Loucy (cell line): Measurements from ENCODE around the gene ROBO4.

Experiments used
- H2AFZ ChIP-seq: fragments of 200-600 bp; sonication (generic); 2 replicates; pipeline ENCODE4 v1.6.0; 2016; ENCODE audit warnings: antibody characterized with exemption, mild to moderate bottlenecking, low read length, moderate library complexity
- H3F3A ChIP-seq: fragments of 200-600 bp; 2 replicates; pipeline ENCODE4 v1.6.0; 2016; ENCODE audit warnings: antibody characterized with exemption, low read depth, mild to moderate bottlenecking
- H3K27me3 ChIP-seq: fragments of 200-600 bp; sonication (generic); 2 replicates; pipeline ENCODE4 v1.6.1; 2014; ENCODE audit warnings: low read length, mild to moderate bottlenecking; ENCODE audit not compliant: insufficient read depth, poor library complexity, severe bottlenecking
- H3K36me3 ChIP-seq: fragments of 200-600 bp; sonication (generic); 2 replicates; pipeline ENCODE4 v1.6.1; 2016; ENCODE audit warnings: low read length; ENCODE audit not compliant: insufficient read depth
- H3K4me1 ChIP-seq: fragments of 200-600 bp; sonication (generic); 2 replicates; pipeline ENCODE4 v1.5.1; 2014; ENCODE audit warnings: low read length, mild to moderate bottlenecking; ENCODE audit not compliant: insufficient read depth, poor library complexity, severe bottlenecking
- H3K4me2 ChIP-seq: fragments of 200-600 bp; sonication (generic); 2 replicates; pipeline ENCODE4 v1.6.0; 2014; ENCODE audit warnings: antibody characterized with exemption, low read length, low read depth, mild to moderate bottlenecking; ENCODE audit not compliant: poor library complexity, severe bottlenecking
- H3K4me3 ChIP-seq: fragments of 200-600 bp; sonication (generic); 2 replicates; pipeline ENCODE4 v1.5.1; 2014; ENCODE audit warnings: low read length, mild to moderate bottlenecking, mixed read lengths; ENCODE audit not compliant: poor library complexity, severe bottlenecking
- H3K79me2 ChIP-seq: fragments of 200-600 bp; sonication (generic); 2 replicates; pipeline ENCODE4 v1.6.1; 2014; ENCODE audit warnings: low read length; ENCODE audit not compliant: insufficient read depth
- H3K9ac ChIP-seq: fragments of 200-600 bp; sonication (generic); 2 replicates; pipeline ENCODE4 v1.6.0; 2014; ENCODE audit warnings: mild to moderate bottlenecking, low read depth, low read length, moderate library complexity; ENCODE audit not compliant: poor library complexity, severe bottlenecking
- H3K9me2 ChIP-seq: fragments of 200-600 bp; sonication (generic); replicated peaks from 2 replicates; pipeline ENCODE4 v1.6.1; 2016; ENCODE audit warnings: low read depth, low read length, mixed read lengths
- H3K9me3 ChIP-seq: fragments of 200-600 bp; sonication (generic); 2 replicates; pipeline ENCODE4 v1.6.1; 2014; ENCODE audit warnings: mild to moderate bottlenecking, antibody characterized with exemption, low read length, low read depth; ENCODE audit not compliant: insufficient read depth
- H4K20me1 ChIP-seq: fragments of 200-600 bp; sonication (generic); 2 replicates; pipeline ENCODE4 v1.6.0; 2014; ENCODE audit warnings: antibody characterized with exemption, low read length, mild to moderate bottlenecking; ENCODE audit not compliant: insufficient read depth, poor library complexity, severe bottlenecking
- CTCF ChIP-seq: fragments of 200-600 bp; sonication (generic); conservative IDR thresholded peaks from 2 replicates; pipeline ENCODE4 v1.5.1; 2014; ENCODE audit warnings: mild to moderate bottlenecking, antibody characterized with exemption, low read length
- EZH2phosphoT487 ChIP-seq: fragments of 200-600 bp; IDR thresholded peaks from 2 replicates; pipeline ENCODE4 v1.6.1; 2018; ENCODE audit warnings: antibody characterized with exemption, mild to moderate bottlenecking, moderate library complexity, borderline replicate concordance

Gene ROBO4

DNA sequence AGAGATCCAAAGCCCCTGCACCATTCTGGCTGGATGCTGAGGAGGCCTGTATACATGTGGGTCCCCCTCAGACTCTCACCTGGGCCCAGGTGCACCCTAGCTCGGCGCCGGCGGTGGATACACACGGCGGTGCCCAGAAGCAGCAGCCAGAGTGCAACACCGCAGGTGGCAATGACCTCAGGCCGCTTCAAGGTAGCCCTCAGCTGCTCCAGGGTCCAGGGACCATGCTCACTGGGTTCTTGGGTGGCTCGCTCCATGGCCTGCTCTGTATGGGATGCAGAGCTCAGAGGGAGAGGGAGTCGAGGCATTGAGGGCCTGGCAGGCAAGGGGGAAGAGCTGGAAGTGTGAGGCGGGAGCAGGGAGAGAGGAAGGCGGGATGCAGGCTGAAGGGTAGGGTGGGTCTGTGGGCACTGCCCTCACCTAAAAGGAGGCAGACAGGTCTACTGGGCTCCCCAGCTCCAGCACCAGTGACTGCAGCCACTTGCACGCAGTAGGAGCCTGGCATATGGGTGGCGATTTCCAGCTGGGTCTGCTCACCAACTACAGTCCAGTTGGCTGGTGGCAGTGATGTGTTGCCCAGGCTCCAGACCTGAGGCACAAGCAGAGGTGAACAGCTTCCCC lies 3.8 kb downstream of the ROBO4 start:
- TF ChIP-seq CTCF = no peak
- TF ChIP-seq EZH2phosphoT487 = no peak
- Histone ChIP-seq H3K9ac (no peak overlapping the region), H3K9me2 (no peaks in the 10 kb centered on the region), H2AFZ (no peak overlapping the region), H3F3A (no peaks in the 10 kb centered on the region), H3K4me3 (no peak overlapping the region), H3K27me3 (no peaks in the 10 kb centered on the region), H4K20me1 (no peaks in the 10 kb centered on the region), H3K4me2 (no peak overlapping the region), H3K79me2 (no peaks in the 10 kb centered on the region), H3K4me1 (no peaks in the 10 kb centered on the region), H3K9me3 (no peaks in the 10 kb centered on the region), H3K36me3 (no peaks in the 10 kb centered on the region)

DNA sequence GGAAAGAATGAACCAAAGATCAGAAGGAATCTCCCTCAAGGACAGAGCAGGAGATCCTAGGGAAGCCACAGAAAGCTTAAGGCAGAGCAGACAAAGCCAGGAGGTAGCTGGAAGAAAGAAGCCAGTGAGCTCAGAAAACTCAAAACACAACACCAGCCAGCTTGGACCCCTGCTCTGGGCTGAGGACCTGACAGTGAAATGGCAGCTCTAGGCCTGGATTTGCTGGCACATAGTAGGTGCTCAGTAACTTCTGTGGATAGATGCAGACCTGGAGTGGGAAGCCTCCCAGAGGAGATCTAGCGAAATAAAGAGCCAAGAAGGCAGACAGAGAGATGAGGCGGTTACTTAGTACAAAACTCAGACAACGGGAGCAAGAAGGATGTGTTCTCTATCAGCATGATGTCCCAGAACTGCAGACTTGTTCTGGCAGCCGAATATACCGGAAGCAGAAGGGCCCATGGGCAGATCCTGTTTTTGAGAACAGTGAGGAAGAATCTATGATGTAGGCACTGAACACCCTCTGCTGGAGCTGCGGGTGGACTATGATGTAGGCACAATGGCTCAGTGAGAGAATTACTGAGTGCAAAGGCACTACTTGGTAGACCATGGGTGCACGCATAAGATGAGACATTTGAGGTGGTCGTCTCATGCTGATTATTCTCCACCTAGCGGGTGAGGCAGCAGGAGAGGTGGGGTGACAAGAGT lies 4.8 kb downstream of the ROBO4 start:
- Histone ChIP-seq H3K9me2 (no peaks in the 10 kb centered on the region), H3K79me2 (no peaks in the 10 kb centered on the region), H3K36me3 (no peaks in the 10 kb centered on the region), H2AFZ (no peak overlapping the region), H3K27me3 (no peaks in the 10 kb centered on the region), H3K9ac (no peak overlapping the region), H3K4me3 (no peak overlapping the region), H3K4me1 (no peaks in the 10 kb centered on the region), H3K9me3 (no peaks in the 10 kb centered on the region), H4K20me1 (no peaks in the 10 kb centered on the region), H3K4me2 (no peak overlapping the region), H3F3A (no peaks in the 10 kb centered on the region)
- no peak for TF ChIP-seq EZH2phosphoT487
- TF ChIP-seq CTCF = no peak

GRCh38 chr11:124892146-124892545 lies 5.5 kb downstream of the ROBO4 start:
- Histone ChIP-seq H3K36me3 (no peaks in the 10 kb centered on the region), H3K4me2 (no peak overlapping the region), H3F3A (no peaks in the 10 kb centered on the region), H2AFZ (no peak overlapping the region), H3K9me2 (no peaks in the 10 kb centered on the region), H3K9me3 (no peaks in the 10 kb centered on the region), H3K4me3 (no peak overlapping the region), H3K4me1 (no peaks in the 10 kb centered on the region), H3K79me2 (no peaks in the 10 kb centered on the region), H3K27me3 (no peaks in the 10 kb centered on the region), H3K9ac (no peak overlapping the region), H4K20me1 (no peaks in the 10 kb centered on the region)
- TF ChIP-seq EZH2phosphoT487 = no peak
- no peak for TF ChIP-seq CTCF
